Stimulated activated naive B cell treated with anti-CD40 and anti-IgM and Interleukin-4, amounts not matched to agents 10 μg/mL and 1 μg/mL and 100 μg/mL, for 72 hours (primary cell): ENCODE data around the gene TRPM3.

Source experiments
- ATAC-seq, 2 donors: fragments of 150-1000 bp; cut with Tn5 transposase; replicated peaks; 2 replicates each; pipeline ENCODE4 v1.10.0; 2021; ENCODE audit warnings: moderate library complexity in 1 of 2
- DNase-seq: peaks from one replicate; pipeline ENCODE4 v3.0.0; 2021
- H3K27ac Mint-ChIP-seq: one replicate; pipeline ENCODE4 v1.8.0; 2022; ENCODE audit warnings: mild to moderate bottlenecking, mixed read lengths
- H3K27me3 Mint-ChIP-seq, 2 donors: one replicate each; pipeline ENCODE4 v1.8.0; 2022; ENCODE audit warnings: mixed read lengths in 2 of 2
- H3K36me3 Mint-ChIP-seq, 2 donors: one replicate each; pipeline ENCODE4 v1.8.0; 2022; ENCODE audit warnings: mixed read lengths in 2 of 2, mild to moderate bottlenecking in 1 of 2
- H3K4me1 Mint-ChIP-seq, 2 donors: one replicate each; pipeline ENCODE4 v1.8.0; 2022; ENCODE audit warnings: mixed read lengths in 2 of 2, mild to moderate bottlenecking in 1 of 2
- H3K4me3 Mint-ChIP-seq, 2 donors: one replicate each; pipeline ENCODE4 v1.8.0; 2022; ENCODE audit warnings: mild to moderate bottlenecking in 2 of 2, mixed read lengths in 2 of 2, moderate library complexity in 1 of 2
- H3K9me3 Mint-ChIP-seq, 2 donors: one replicate each; pipeline ENCODE4 v1.8.0; 2022; ENCODE audit warnings: mixed read lengths in 2 of 2, mild to moderate bottlenecking in 1 of 2

Gene TRPM3

DNA sequence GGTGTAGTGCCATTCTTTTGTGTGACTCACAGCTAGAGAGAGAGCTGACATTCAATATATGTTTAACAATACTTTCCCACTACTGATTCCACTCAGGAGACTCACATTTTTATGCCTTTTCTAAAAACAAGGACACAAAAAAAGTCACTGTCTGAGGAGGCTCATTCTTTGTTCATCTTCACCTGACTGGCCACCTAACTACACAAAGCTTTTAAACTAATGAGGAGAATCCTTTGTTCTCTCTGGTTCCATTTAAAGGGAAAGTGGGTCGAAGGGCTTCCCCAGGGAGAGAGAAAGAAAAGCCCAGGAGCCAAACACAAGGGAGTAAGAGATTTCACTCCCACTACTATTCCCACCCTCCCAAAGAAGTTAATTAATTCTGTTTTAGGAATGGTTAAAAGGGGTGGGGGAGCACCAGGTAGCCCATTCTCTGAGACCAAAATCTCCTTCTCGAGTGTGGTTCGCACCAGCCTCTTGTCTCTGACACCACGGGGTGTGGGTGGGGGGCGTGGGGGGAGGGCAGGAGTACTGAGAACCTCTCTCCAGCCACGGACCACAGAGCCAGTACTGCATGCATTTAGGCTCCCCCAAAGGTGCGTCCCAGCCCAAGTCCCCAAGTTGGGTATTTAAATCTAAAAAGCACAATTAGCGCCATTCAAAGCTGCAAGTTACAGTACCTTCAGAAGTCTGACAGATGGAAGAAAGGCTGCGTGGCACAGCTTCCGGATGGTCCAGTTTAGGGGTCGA is 747 bp downstream of the TRPM3 start:
- H3K27ac Mint-ChIP-seq, result no peak overlapping the region
- no peak for DNase-seq
- H3K27me3 Mint-ChIP-seq, result peaks cover 0 to 21% of the 10 kb centered on the region in 2 donors
- no peaks in the 10 kb centered on the region for H3K9me3 Mint-ChIP-seq
- H3K36me3 Mint-ChIP-seq, result no peaks in the 10 kb centered on the region
- peaks cover 2 to 8% of the 10 kb centered on the region in 2 donors for H3K4me1 Mint-ChIP-seq
- ATAC-seq, result no peak
- no peak overlapping the region for H3K4me3 Mint-ChIP-seq

GRCh38 chr9:71119746-71120145 is 1.7 kb downstream of the TRPM3 start:
- ATAC-seq (no peak), DNase-seq (no peak)
- Mint-ChIP-seq H3K9me3 (no peaks in the 10 kb centered on the region), H3K27ac (no peak overlapping the region), H3K27me3 (peaks cover 0 to 21% of the 10 kb centered on the region in 2 donors), H3K36me3 (no peaks in the 10 kb centered on the region), H3K4me1 (peaks cover 2 to 8% of the 10 kb centered on the region in 2 donors), H3K4me3 (no peak overlapping the region)

DNA sequence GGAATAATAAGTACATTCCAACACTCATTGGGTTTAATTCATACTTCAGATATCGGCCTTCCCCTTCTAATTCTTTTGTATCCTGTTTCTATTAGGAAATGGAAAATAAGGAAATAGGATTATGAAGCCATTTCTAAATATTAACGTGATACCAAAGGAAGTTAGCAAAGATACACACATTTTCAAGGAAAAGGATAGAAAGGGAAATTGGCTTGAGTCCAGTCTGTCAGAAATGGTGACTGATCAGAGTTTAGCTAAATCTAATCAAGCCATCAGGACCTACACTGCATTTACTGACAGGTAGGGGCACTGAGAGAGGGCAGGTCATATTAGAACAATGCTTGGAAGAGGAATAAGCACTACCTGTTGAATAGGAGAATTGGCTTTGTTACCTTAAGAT is 3.1 kb downstream of the TRPM3 start:
- ATAC-seq (no peak), DNase-seq (no peak)
- H3K27ac Mint-ChIP-seq, result no peak overlapping the region

DNA sequence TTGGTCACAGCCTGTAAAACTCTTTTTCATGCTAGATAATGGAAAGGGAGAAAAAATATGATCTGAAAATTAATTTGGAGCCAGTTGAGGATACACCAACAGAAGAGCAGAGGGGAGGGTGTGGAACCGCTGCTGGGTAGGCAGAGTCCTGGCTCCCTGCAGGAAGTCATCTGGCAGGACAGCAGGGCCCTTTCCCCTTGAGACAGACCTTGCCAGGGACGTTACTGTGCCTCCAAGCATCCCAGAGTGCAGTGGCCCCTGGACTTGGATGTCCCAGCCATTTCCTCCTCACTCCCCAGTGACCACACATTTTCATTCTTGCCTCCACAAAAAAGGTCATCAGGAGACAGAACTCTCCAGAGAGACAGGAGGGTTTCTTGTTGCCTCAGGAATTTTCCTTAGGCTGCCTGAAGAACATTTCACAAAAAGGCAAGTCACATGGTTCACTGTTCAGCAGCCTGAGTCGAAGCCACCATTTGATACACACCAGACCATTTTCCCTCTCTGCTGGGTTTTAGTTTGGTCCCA is 5.9 kb downstream of the TRPM3 start:
- ATAC-seq (no peak), DNase-seq (no peak)
- H3K27ac Mint-ChIP-seq, result no peak overlapping the region
- peaks cover 0 to 4% of the 10 kb centered on the region in 2 donors for H3K27me3 Mint-ChIP-seq
- no peaks in the 10 kb centered on the region for H3K9me3 Mint-ChIP-seq
- no peaks in the 10 kb centered on the region for H3K4me1 Mint-ChIP-seq
- H3K36me3 Mint-ChIP-seq, result no peaks in the 10 kb centered on the region
- no peak overlapping the region for H3K4me3 Mint-ChIP-seq

More for the DNA sequence above, 3.1 kb downstream of the TRPM3 start:
- Mint-ChIP-seq H3K36me3 (no peaks in the 10 kb centered on the region), H3K27me3 (peaks cover 0 to 21% of the 10 kb centered on the region in 2 donors), H3K9me3 (no peaks in the 10 kb centered on the region), H3K4me1 (peaks cover 2 to 8% of the 10 kb centered on the region in 2 donors), H3K4me3 (no peak overlapping the region)

DNA sequence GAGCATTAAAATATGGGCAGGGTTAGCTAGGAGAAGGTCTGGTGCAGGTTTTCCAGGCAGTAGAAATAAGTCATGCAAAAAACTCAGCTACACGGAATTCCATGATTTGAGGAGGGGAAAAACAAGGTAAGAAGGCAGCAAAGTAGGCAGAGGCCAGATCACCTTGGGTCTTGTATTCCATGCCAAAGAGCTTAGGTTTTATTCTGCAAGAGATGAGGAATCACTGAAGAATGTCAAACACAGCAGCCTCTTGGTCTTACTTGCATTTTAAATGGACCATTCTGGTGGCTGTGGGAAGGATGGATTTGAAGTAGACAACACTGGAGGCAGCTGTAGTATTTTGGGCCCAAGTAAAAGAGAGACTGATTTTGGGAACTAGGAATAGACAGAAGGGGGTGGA is 8.6 kb downstream of the TRPM3 start:
- Mint-ChIP-seq H3K9me3 (no peaks in the 10 kb centered on the region), H3K36me3 (no peaks in the 10 kb centered on the region), H3K4me3 (no peak overlapping the region), H3K4me1 (no peaks in the 10 kb centered on the region), H3K27me3 (no peaks in the 10 kb centered on the region), H3K27ac (no peak overlapping the region)
- DNase-seq (no peak), ATAC-seq (no peak)

GRCh38 chr9:71108937-71109336 is 12.5 kb downstream of the TRPM3 start:
- H3K27me3 Mint-ChIP-seq, result no peaks in the 10 kb centered on the region
- H3K4me1 Mint-ChIP-seq, result no peaks in the 10 kb centered on the region
- peaks cover 0 to 2% of the 10 kb centered on the region in 2 donors for H3K9me3 Mint-ChIP-seq
- no peak overlapping the region for H3K27ac Mint-ChIP-seq
- DNase-seq, result no peak
- no peaks in the 10 kb centered on the region for H3K36me3 Mint-ChIP-seq
- H3K4me3 Mint-ChIP-seq, result no peak overlapping the region
- ATAC-seq, result no peak

GRCh38 chr9:71106992-71107391 is 14.4 kb downstream of the TRPM3 start:
- Mint-ChIP-seq H3K36me3 (no peaks in the 10 kb centered on the region), H3K27me3 (no peaks in the 10 kb centered on the region), H3K9me3 (peaks cover 2 to 4% of the 10 kb centered on the region in 2 donors), H3K4me1 (no peaks in the 10 kb centered on the region), H3K27ac (no peak overlapping the region), H3K4me3 (no peak overlapping the region)
- no peak for ATAC-seq
- DNase-seq, result no peak

DNA sequence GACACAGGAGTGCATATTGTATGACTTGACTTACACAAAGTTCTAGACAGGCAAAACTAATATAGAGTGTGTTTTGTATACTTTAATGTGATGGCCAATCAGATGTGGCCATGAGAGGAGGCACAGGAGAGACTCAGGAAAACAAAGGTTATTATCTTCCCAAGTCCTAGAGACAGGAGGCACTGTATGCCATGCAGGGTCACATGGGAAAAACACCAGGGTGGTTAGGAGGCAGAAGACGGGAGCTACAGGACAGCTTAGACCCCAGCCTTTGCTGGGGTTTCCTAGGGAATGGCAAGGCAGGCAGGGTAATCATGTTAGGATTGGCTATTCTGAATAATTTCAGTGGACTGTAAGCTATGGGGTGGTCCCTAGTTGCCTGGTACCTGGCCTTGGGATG is 16.2 kb downstream of the TRPM3 start:
- Mint-ChIP-seq H3K27ac (no peak overlapping the region), H3K27me3 (no peaks in the 10 kb centered on the region), H3K9me3 (peaks cover 4% of the 10 kb centered on the region in 2 donors), H3K4me1 (no peaks in the 10 kb centered on the region), H3K4me3 (no peak overlapping the region), H3K36me3 (no peaks in the 10 kb centered on the region)
- DNase-seq, result no peak
- ATAC-seq, result no peak

GRCh38 chr9:71098801-71099200 is 22.6 kb downstream of the TRPM3 start:
- H3K27ac Mint-ChIP-seq, result no peak overlapping the region
- no peaks in the 10 kb centered on the region for H3K36me3 Mint-ChIP-seq
- no peak overlapping the region for H3K4me3 Mint-ChIP-seq
- H3K4me1 Mint-ChIP-seq, result no peaks in the 10 kb centered on the region
- no peak for DNase-seq
- ATAC-seq, result no peak
- H3K27me3 Mint-ChIP-seq, result no peaks in the 10 kb centered on the region
- H3K9me3 Mint-ChIP-seq, result peaks cover 2 to 4% of the 10 kb centered on the region in 2 donors

DNA sequence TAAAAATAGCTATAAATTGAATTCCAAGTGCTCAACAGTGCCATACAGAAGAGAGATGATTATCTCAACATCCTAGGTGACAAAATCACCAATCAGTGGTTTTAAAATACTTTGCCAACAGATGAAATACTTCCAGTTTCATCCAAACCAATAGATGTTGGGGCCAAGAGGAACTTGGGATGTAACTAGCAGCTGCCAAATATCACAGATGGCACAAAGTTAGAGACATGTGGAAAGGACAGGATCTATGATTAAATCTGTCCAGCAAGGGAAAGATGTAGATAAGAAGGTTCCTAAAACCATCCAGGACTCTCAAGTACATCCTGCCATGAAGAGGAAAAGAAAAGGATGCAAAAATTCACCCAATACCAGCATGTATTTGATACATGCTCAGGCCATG is 23.8 kb downstream of the TRPM3 start:
- Mint-ChIP-seq H3K27me3 (no peaks in the 10 kb centered on the region), H3K4me3 (no peak overlapping the region), H3K36me3 (no peaks in the 10 kb centered on the region), H3K4me1 (no peaks in the 10 kb centered on the region), H3K9me3 (peaks cover 2 to 4% of the 10 kb centered on the region in 2 donors), H3K27ac (no peak overlapping the region)
- no peak for ATAC-seq
- no peak for DNase-seq

- Mint-ChIP-seq H3K9me3 (peaks cover 0 to 2% of the 10 kb centered on the region in 2 donors), H3K4me1 (no peaks in the 10 kb centered on the region), H3K4me3 (no peak overlapping the region), H3K27ac (no peak overlapping the region), H3K36me3 (no peaks in the 10 kb centered on the region), H3K27me3 (no peaks in the 10 kb centered on the region)
- ATAC-seq (no peak), DNase-seq (no peak)
Observed at GRCh38 chr9:71096421-71097108, 24.9 kb downstream of the TRPM3 start.

GRCh38 chr9:71094708-71095251 is 26.6 kb downstream of the TRPM3 start:
- H3K4me1 Mint-ChIP-seq, result no peaks in the 10 kb centered on the region
- H3K27ac Mint-ChIP-seq, result no peak overlapping the region
- H3K4me3 Mint-ChIP-seq, result no peak overlapping the region
- no peaks in the 10 kb centered on the region for H3K9me3 Mint-ChIP-seq
- ATAC-seq (no peak), DNase-seq (no peak)
- H3K36me3 Mint-ChIP-seq, result no peaks in the 10 kb centered on the region
- H3K27me3 Mint-ChIP-seq, result no peaks in the 10 kb centered on the region

DNA sequence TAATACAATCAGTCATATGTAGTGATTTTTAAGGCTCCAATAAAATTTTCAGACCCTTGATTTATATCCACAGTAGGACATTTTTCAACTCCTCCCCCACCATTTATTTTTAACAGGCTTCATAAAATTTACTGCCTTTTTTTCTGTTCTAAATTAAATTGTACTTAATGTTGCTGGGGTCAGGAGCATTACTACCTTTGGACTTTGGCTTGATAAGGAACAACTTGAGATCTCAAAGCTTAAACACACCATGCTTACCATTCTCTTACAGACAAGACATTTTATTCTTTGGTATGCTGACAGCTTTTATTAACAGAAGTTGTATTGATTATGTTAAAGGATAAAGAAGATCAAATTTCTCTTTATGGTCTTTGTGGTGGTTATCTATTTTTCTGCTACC is 30.5 kb downstream of the TRPM3 start:
- H3K4me1 Mint-ChIP-seq, result no peaks in the 10 kb centered on the region
- H3K9me3 Mint-ChIP-seq, result no peaks in the 10 kb centered on the region
- H3K4me3 Mint-ChIP-seq, result no peak overlapping the region
- no peaks in the 10 kb centered on the region for H3K27me3 Mint-ChIP-seq
- H3K27ac Mint-ChIP-seq, result no peak overlapping the region
- H3K36me3 Mint-ChIP-seq, result no peaks in the 10 kb centered on the region
- ATAC-seq, result no peak
- DNase-seq, result no peak

GRCh38 chr9:71079451-71079850 is 42.0 kb downstream of the TRPM3 start:
- peaks cover 0 to 5% of the 10 kb centered on the region in 2 donors for H3K9me3 Mint-ChIP-seq

GRCh38 chr9:71076096-71076495 is 45.3 kb downstream of the TRPM3 start:
- ATAC-seq, result no peak
- Mint-ChIP-seq H3K9me3 (peaks cover 0 to 2% of the 10 kb centered on the region in 2 donors), H3K4me3 (no peak overlapping the region), H3K27ac (no peak overlapping the region), H3K27me3 (no peaks in the 10 kb centered on the region), H3K36me3 (no peaks in the 10 kb centered on the region), H3K4me1 (no peaks in the 10 kb centered on the region)
- DNase-seq, result no peak

More at GRCh38 chr9:71079451-71079850, 42.0 kb downstream of the TRPM3 start:
- no peaks in the 10 kb centered on the region for H3K27me3 Mint-ChIP-seq
- no peak overlapping the region for H3K27ac Mint-ChIP-seq
- no peak overlapping the region for H3K4me3 Mint-ChIP-seq
- ATAC-seq (no peak), DNase-seq (no peak)
- H3K4me1 Mint-ChIP-seq, result no peaks in the 10 kb centered on the region
- H3K36me3 Mint-ChIP-seq, result no peaks in the 10 kb centered on the region
